DOHH2 (cell line): ENCODE measurements around the gene PRRT1.

Source experiments
- CTCF ChIP-seq: fragments of 200-600 bp; sonication (generic); IDR thresholded peaks from one replicate; pipeline ENCODE4 v1.5.1; 2014; ENCODE audit warnings: antibody characterized with exemption, mild to moderate bottlenecking, low read depth, low read length; ENCODE audit not compliant: poor library complexity, severe bottlenecking
- EZH2phosphoT487 ChIP-seq: fragments of 200-600 bp; sonication (generic); IDR thresholded peaks from 2 replicates; pipeline ENCODE4 v1.6.1; 2017; ENCODE audit warnings: borderline replicate concordance, mild to moderate bottlenecking, antibody characterized with exemption, low read length, moderate library complexity, mixed read lengths

DNA sequence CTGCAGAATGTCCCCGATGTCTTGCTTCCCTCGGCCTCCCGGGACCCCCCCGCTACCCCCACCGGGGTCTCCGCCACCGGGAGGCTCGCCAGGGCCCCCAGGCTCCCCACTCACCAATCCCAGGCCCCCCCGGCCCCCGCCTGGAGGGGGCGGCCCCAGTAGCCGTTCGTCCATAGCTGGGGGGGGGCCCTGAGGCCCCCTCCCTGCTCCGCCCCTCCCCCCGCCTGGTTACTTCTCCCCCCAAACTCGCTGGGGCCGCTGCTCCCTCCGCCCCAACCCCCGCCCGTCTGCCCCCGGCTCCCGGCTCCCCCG lies 38.0 kb upstream of the PRRT1 start:
- no peak for TF ChIP-seq CTCF
- no peak for TF ChIP-seq EZH2phosphoT487
